ENCODE measurements around the gene CSTPP1. TPM values are rescaled to one million over a fixed set of nuclear protein-coding genes. Genes with fewer than 3 reads are reported as not detected.

The CSTPP1 gene
- total RNA-seq, 1 donor from 2014 or later = 6.6 TPM

DNA sequence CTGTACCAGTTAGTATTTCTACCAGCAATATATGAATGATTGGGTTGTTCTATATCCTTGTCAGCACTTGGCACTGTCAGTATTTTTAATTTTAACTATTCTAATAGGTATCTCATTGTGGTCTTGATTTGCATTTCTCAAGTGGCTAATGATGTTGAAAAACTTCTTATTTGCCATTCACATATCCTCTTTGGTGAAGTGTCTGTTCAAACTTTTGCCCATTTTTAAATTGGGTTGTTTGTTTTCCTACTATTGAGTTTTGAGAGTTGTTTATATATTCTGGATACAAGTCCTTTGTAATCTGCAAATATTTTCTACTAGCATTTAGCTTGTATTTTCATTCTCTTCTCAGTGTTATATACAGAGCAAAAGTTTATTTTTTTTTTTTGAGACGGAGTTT is 82.1 kb downstream of the CSTPP1 start:
- H3K27me3 ChIP-seq (ENCODE audit: control insufficient read depth, insufficient read depth, low read length) = no peaks in the 10 kb centered on the region
- no peaks in the 10 kb centered on the region for H3K36me3 ChIP-seq (ENCODE audit: control insufficient read depth, insufficient read depth, low read length)
- DNase-seq (ENCODE audit: low read depth) = no peak
- FAIRE-seq = no peak
- TF ChIP-seq, protein P1, sequence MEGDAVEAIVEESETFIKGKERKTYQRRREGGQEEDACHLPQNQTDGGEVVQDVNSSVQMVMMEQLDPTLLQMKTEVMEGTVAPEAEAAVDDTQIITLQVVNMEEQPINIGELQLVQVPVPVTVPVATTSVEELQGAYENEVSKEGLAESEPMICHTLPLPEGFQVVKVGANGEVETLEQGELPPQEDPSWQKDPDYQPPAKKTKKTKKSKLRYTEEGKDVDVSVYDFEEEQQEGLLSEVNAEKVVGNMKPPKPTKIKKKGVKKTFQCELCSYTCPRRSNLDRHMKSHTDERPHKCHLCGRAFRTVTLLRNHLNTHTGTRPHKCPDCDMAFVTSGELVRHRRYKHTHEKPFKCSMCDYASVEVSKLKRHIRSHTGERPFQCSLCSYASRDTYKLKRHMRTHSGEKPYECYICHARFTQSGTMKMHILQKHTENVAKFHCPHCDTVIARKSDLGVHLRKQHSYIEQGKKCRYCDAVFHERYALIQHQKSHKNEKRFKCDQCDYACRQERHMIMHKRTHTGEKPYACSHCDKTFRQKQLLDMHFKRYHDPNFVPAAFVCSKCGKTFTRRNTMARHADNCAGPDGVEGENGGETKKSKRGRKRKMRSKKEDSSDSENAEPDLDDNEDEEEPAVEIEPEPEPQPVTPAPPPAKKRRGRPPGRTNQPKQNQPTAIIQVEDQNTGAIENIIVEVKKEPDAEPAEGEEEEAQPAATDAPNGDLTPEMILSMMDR (IDR thresholded peaks at IDR 0.05; ENCODE audit: insufficient read depth, low read length, severe bottlenecking) = no peak
- no peak overlapping the region for H3K4me3 ChIP-seq (ENCODE audit: low read depth, low read length)

DNA sequence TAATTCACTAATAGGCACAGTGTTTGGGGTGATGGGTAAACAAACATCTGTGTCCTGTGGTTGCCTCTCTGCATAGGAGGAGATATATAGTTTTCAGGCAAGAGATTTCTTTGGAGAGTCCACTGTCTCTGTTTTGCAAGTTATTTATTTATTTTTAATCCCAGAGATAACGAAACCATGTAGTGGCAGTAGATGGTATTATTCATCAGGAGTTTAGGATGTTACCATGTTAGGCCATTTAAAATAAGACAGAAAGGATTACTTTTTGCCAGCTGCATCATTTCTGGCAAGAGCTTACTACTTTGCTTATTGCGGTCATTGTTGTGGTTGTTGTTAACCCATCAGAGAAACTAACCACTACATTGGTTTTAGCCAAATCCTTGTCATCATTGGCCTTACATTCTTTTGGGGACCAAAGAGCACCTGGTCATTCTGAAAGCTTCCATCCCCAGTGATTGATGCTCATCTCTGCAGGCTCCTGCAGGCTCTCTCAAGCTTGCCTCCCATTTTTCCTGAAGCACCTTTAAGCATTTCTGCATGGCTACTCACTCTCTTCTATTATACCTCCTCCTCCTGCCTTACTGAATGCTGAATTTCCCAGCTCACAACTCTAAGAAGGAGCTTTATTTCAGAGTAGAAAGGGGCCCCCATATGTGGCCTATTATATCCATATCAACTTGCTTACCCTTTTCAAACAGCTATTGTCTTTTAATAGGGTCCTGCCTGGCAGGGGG is 84.4 kb downstream of the CSTPP1 start:
- Histone ChIP-seq H3K27me3 (ENCODE audit: control insufficient read depth, insufficient read depth, low read length) (no peaks in the 10 kb centered on the region), H3K36me3 (ENCODE audit: control insufficient read depth, insufficient read depth, low read length) (no peaks in the 10 kb centered on the region), H3K4me3 (ENCODE audit: low read depth, low read length) (no peak overlapping the region)
- DNase-seq (ENCODE audit: low read depth) = no peak
- FAIRE-seq = no peak
- TF ChIP-seq, protein P1 (IDR thresholded peaks at IDR 0.05; ENCODE audit: insufficient read depth, low read length, severe bottlenecking) = no peak

DNA sequence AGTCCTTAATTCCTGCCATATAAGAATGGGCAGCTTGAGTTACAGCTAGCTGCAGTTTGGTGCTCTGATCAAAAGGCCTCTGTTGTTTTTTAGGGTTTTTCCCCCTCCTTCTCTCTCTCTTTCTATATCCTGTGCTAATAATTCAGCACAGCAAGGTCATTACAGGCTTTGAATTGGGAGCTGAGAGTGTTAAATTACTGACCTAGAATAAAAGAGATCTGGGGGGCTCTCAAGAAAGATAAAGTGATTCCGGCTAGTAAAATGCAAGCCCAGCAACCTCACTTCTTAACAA is 84.9 kb downstream of the CSTPP1 start:
- FAIRE-seq (no peak), DNase-seq (ENCODE audit: low read depth) (no peak)
- no peaks in the 10 kb centered on the region for H3K36me3 ChIP-seq (ENCODE audit: control insufficient read depth, insufficient read depth, low read length)
- no peaks in the 10 kb centered on the region for H3K27me3 ChIP-seq (ENCODE audit: control insufficient read depth, insufficient read depth, low read length)
- TF ChIP-seq, protein P1 (IDR thresholded peaks at IDR 0.05; ENCODE audit: insufficient read depth, low read length, severe bottlenecking) = no peak
- no peak overlapping the region for H3K4me3 ChIP-seq (ENCODE audit: low read depth, low read length)

DNA sequence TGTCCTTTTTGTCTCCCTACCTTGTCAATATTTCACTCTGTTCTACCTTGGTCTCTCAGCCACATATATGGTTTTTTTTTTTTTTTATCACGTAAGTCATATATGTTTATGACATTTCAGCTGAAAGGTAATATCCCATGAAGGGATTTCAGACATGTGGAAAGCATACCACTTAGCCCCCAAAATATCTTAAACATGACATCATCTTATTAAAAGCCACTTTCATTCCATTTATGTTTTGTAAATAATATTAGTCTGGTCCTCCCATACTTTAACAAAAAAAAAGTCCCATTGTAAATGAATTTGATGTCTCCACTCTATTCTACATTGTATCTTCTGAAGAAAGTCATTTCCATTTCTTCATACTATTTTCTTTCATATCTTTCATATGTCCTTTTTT is 85.4 kb downstream of the CSTPP1 start:
- TF ChIP-seq, protein P1 (IDR thresholded peaks at IDR 0.05; ENCODE audit: insufficient read depth, low read length, severe bottlenecking) = no peak
- H3K27me3 ChIP-seq (ENCODE audit: control insufficient read depth, insufficient read depth, low read length) = no peaks in the 10 kb centered on the region
- FAIRE-seq = no peak
- DNase-seq (ENCODE audit: low read depth) = no peak
- H3K4me3 ChIP-seq (ENCODE audit: low read depth, low read length) = no peak overlapping the region
- no peaks in the 10 kb centered on the region for H3K36me3 ChIP-seq (ENCODE audit: control insufficient read depth, insufficient read depth, low read length)

DNA sequence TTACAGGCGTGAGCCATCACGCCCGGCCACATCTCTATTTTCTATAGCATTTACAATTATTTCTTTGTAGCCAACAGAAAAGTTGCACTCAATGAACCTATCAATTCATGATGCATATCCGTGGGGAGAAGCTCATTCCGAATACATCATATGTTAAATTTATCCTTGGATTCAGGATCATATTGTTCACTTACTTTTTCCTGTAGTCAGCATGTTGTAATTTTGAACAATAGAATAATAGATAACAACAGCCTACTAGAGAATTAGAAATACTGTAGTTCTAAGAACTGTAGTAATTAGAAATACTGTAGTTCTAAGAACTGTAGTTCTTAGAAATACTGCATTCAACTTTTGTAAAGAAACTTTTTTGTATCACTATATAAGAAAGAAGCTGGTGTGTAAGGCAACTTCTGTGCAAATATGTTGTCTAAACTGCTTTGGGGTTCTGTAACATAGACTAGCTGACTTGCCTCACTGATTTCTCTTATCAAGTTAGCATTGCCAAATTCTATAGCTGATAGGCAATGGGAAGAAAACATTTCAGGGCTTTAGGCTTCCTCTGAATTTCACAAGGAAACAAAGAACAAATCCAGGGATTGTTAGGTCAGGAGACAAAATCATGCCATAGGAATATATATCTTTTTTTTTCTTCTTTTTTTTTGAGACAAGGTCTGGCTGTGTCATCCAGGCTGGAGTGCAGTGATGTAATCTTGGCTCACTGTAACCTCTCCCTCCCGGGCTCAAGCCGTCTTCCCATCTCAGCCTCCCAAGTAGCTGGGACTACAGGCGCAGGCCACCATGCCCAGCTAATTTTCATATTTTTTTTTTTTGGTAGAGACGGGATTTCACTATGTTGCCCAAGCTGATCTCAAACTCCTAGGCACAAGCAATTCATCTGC is 91.9 kb downstream of the CSTPP1 start:
- H3K27me3 ChIP-seq (ENCODE audit: control insufficient read depth, insufficient read depth, low read length) = no peaks in the 10 kb centered on the region
- TF ChIP-seq, protein P1 (IDR thresholded peaks at IDR 0.05; ENCODE audit: insufficient read depth, low read length, severe bottlenecking) = no peak
- no peak overlapping the region for H3K4me3 ChIP-seq (ENCODE audit: low read depth, low read length)
- H3K36me3 ChIP-seq (ENCODE audit: control insufficient read depth, insufficient read depth, low read length) = no peaks in the 10 kb centered on the region
- no peak for FAIRE-seq
- DNase-seq (ENCODE audit: low read depth) = no peak
